SU-DHL-6 (cell line): Measurements from ENCODE around the gene RHOBTB3.

Source experiments
- H2AFZ ChIP-seq: fragments of 200-600 bp; sonication (generic); 2 replicates; pipeline ENCODE4 v1.6.1; 2014; ENCODE audit warnings: low read depth, mild to moderate bottlenecking, moderate library complexity, mixed read lengths, antibody characterized with exemption, low read length; ENCODE audit not compliant: severe bottlenecking
- H3F3A ChIP-seq: fragments of 200-600 bp; shearing (Covaris generic); 2 replicates; pipeline ENCODE4 v1.6.0; 2016; ENCODE audit warnings: antibody characterized with exemption, mild to moderate bottlenecking; ENCODE audit not compliant: insufficient read depth
- H3K27ac ChIP-seq: fragments of 200-600 bp; sonication (generic); 2 replicates; pipeline ENCODE4 v1.5.1; 2016; ENCODE audit warnings: low read depth, mild to moderate bottlenecking, low read length, moderate library complexity, mixed read lengths
- H3K27me3 ChIP-seq: fragments of 200-600 bp; sonication (generic), shearing (Covaris generic); 2 replicates; pipeline ENCODE4 v1.6.0; 2014; ENCODE audit warnings: mild to moderate bottlenecking, low read length
- H3K36me3 ChIP-seq: fragments of 200-600 bp; sonication (generic); 2 replicates; pipeline ENCODE4 v1.6.1; 2014; ENCODE audit warnings: mild to moderate bottlenecking, low read length, mixed read lengths
- H3K4me2 ChIP-seq: fragments of 300-600, 200-600 bp; shearing (Covaris generic), sonication (generic); 2 replicates; pipeline ENCODE4 v1.6.0; 2014; ENCODE audit warnings: low read length, low read depth, mild to moderate bottlenecking; ENCODE audit not compliant: poor library complexity, severe bottlenecking
- H3K4me3 ChIP-seq: fragments of 200-600 bp; sonication (generic); 2 replicates; pipeline ENCODE4 v1.5.1; 2014; ENCODE audit warnings: antibody characterized with exemption, low read length, mild to moderate bottlenecking, mixed read lengths; ENCODE audit not compliant: insufficient read depth, poor library complexity, severe bottlenecking
- H3K79me2 ChIP-seq: fragments of 200-600 bp; sonication (generic); 2 replicates; pipeline ENCODE4 v1.6.1; 2014; ENCODE audit warnings: mild to moderate bottlenecking, low read length, moderate library complexity; ENCODE audit not compliant: insufficient read depth
- H3K9ac ChIP-seq: fragments of 200-600 bp; sonication (generic); 2 replicates; pipeline ENCODE4 v1.7.0; 2014; ENCODE audit warnings: mild to moderate bottlenecking, low read length
- H3K9me2 ChIP-seq: fragments of 200-600 bp; sonication (generic); replicated peaks from 2 replicates; pipeline ENCODE4 v1.6.1; 2014; ENCODE audit warnings: low read length; ENCODE audit not compliant: insufficient read depth
- H3K9me3 ChIP-seq: fragments of 200-600 bp; sonication (generic); 2 replicates; pipeline ENCODE4 v1.6.1; 2014; ENCODE audit warnings: low read length, mixed read lengths; ENCODE audit not compliant: insufficient read depth
- H4K20me1 ChIP-seq: fragments of 200-600 bp; sonication (generic); 2 replicates; pipeline ENCODE4 v1.6.1; 2014; ENCODE audit warnings: low read depth, mild to moderate bottlenecking, antibody characterized with exemption, low read length, moderate library complexity, mixed read lengths
- CTCF ChIP-seq: fragments of 200-600 bp; sonication (generic); IDR thresholded peaks from one replicate; pipeline ENCODE4 v1.5.1; 2017; ENCODE audit warnings: antibody characterized with exemption, mild to moderate bottlenecking, low read length, moderate library complexity; ENCODE audit not compliant: insufficient read depth, poor library complexity, severe bottlenecking
- EZH2phosphoT487 ChIP-seq: fragments of 200-600 bp; sonication (generic), shearing (Covaris generic); conservative IDR thresholded peaks from 2 replicates; pipeline ENCODE4 v1.6.1; 2018; ENCODE audit warnings: mild to moderate bottlenecking, antibody characterized with exemption, low read length, moderate library complexity, mixed read lengths

Gene RHOBTB3

GRCh38 chr5:95779611-95780010, 48.5 kb downstream of the RHOBTB3 start:
- TF ChIP-seq EZH2phosphoT487 (no peak), CTCF (no peak)
- peak overlapping the region; percentile 11 for H2AFZ ChIP-seq
- H3K9me3 ChIP-seq = no peaks in the 10 kb centered on the region
- H3K36me3 ChIP-seq = no peaks in the 10 kb centered on the region
- H3K4me3 ChIP-seq = no peak overlapping the region
- H3F3A ChIP-seq = no peaks in the 10 kb centered on the region
- H3K79me2 ChIP-seq = no peaks in the 10 kb centered on the region
- no peak overlapping the region for H3K4me2 ChIP-seq
- no peaks in the 10 kb centered on the region for H3K27me3 ChIP-seq
- no peaks in the 10 kb centered on the region for H4K20me1 ChIP-seq
- no peak overlapping the region for H3K9ac ChIP-seq
- no peaks in the 10 kb centered on the region for H3K9me2 ChIP-seq
- H3K27ac ChIP-seq = no peak overlapping the region

GRCh38 chr5:95780597-95780996, 49.5 kb downstream of the RHOBTB3 start:
- no peaks in the 10 kb centered on the region for H4K20me1 ChIP-seq
- no peaks in the 10 kb centered on the region for H3F3A ChIP-seq
- no peak overlapping the region for H2AFZ ChIP-seq

GRCh38 chr5:95781101-95781583, 50.0 kb downstream of the RHOBTB3 start:
- H4K20me1 ChIP-seq = no peaks in the 10 kb centered on the region
- H3K27me3 ChIP-seq = no peaks in the 10 kb centered on the region
- H3K4me3 ChIP-seq = no peak overlapping the region
- H3K9me2 ChIP-seq = no peaks in the 10 kb centered on the region
- H3K4me2 ChIP-seq = peak overlapping the region; percentile 37
- no peak overlapping the region for H3K9ac ChIP-seq
- TF ChIP-seq EZH2phosphoT487 (no peak), CTCF (peak; percentile 88)
- H3K27ac ChIP-seq = no peak overlapping the region
- H3F3A ChIP-seq = no peaks in the 10 kb centered on the region
- no peaks in the 10 kb centered on the region for H3K36me3 ChIP-seq
- no peaks in the 10 kb centered on the region for H3K9me3 ChIP-seq
- no peaks in the 10 kb centered on the region for H3K79me2 ChIP-seq
- H2AFZ ChIP-seq = peak overlapping the region; percentile 70

More at GRCh38 chr5:95780597-95780996, 49.5 kb downstream of the RHOBTB3 start:
- no peaks in the 10 kb centered on the region for H3K27me3 ChIP-seq
- H3K36me3 ChIP-seq = no peaks in the 10 kb centered on the region
- H3K9me2 ChIP-seq = no peaks in the 10 kb centered on the region
- H3K4me2 ChIP-seq = no peak overlapping the region
- H3K79me2 ChIP-seq = no peaks in the 10 kb centered on the region
- no peak overlapping the region for H3K27ac ChIP-seq
- H3K9me3 ChIP-seq = no peaks in the 10 kb centered on the region
- H3K9ac ChIP-seq = no peak overlapping the region
- no peak for TF ChIP-seq CTCF
- no peak for TF ChIP-seq EZH2phosphoT487
- no peak overlapping the region for H3K4me3 ChIP-seq
